HCT116 (cell line): Measurements from ENCODE around the gene CDC42EP5.

Experiments
- CEBPB ChIP-seq: IDR thresholded peaks from 2 replicates; pipeline ENCODE4 v1.6.1; 2012; ENCODE audit warnings: low read depth
- CTCF ChIP-seq, 3 experiments: fragments of 200-600 bp in 1 of 3; sonication (generic) in 1 of 3; IDR thresholded peaks in 2 of 3; conservative IDR thresholded peaks in 1 of 3; 2 replicates each; pipeline ENCODE4 v1.5.1; 2012 to 2017; ENCODE audit warnings: low read depth in 2 of 3, low read length in 2 of 3, antibody characterized with exemption in 1 of 3, borderline replicate concordance in 1 of 3, control low read depth in 1 of 3, mild to moderate bottlenecking in 1 of 3, mixed read lengths in 1 of 3, mixed run types in 1 of 3, moderate library complexity in 1 of 3; ENCODE audit not compliant: insufficient read depth in 1 of 3
- POLR2A ChIP-seq: IDR thresholded peaks from 2 replicates; pipeline ENCODE4 v1.7.0; 2011; ENCODE audit warnings: borderline replicate concordance; ENCODE audit not compliant: insufficient read depth, insufficient read length; ENCODE audit errors: extremely low read depth
- POLR2AphosphoS5 ChIP-seq: IDR thresholded peaks from 2 replicates; pipeline ENCODE4 v1.6.1; 2011; ENCODE audit warnings: mild to moderate bottlenecking, low read depth, low read length, moderate library complexity
- SIN3A ChIP-seq: IDR thresholded peaks from 2 replicates; pipeline ENCODE4 v1.6.1; 2012; ENCODE audit warnings: low read depth
- TCF7L2 ChIP-seq: IDR thresholded peaks from 2 replicates; pipeline ENCODE4 v1.7.0; 2011; ENCODE audit warnings: borderline replicate concordance, inconsistent platforms; ENCODE audit not compliant: insufficient read depth, insufficient read length; ENCODE audit errors: extremely low read depth
- TF ChIP-seq, protein P1 (sequence below): IDR thresholded peaks from 2 replicates; pipeline ENCODE4 v1.6.1; 2012; ENCODE audit warnings: low read depth

- TF ChIP-seq POLR2A (no peak), CTCF (IDR thresholded peaks at IDR 0.05 in 2 of 3, conservative IDR thresholded peaks at IDR 0.05 in 1 of 3; ENCODE audit: borderline replicate concordance in 1 of 3, insufficient read depth in 1 of 3, low read depth in 2 of 3, low read length in 2 of 3) (no peak), POLR2AphosphoS5 (no peak), SIN3A (no peak), CEBPB (no peak), TCF7L2 (no peak)
- TF ChIP-seq, protein P1, sequence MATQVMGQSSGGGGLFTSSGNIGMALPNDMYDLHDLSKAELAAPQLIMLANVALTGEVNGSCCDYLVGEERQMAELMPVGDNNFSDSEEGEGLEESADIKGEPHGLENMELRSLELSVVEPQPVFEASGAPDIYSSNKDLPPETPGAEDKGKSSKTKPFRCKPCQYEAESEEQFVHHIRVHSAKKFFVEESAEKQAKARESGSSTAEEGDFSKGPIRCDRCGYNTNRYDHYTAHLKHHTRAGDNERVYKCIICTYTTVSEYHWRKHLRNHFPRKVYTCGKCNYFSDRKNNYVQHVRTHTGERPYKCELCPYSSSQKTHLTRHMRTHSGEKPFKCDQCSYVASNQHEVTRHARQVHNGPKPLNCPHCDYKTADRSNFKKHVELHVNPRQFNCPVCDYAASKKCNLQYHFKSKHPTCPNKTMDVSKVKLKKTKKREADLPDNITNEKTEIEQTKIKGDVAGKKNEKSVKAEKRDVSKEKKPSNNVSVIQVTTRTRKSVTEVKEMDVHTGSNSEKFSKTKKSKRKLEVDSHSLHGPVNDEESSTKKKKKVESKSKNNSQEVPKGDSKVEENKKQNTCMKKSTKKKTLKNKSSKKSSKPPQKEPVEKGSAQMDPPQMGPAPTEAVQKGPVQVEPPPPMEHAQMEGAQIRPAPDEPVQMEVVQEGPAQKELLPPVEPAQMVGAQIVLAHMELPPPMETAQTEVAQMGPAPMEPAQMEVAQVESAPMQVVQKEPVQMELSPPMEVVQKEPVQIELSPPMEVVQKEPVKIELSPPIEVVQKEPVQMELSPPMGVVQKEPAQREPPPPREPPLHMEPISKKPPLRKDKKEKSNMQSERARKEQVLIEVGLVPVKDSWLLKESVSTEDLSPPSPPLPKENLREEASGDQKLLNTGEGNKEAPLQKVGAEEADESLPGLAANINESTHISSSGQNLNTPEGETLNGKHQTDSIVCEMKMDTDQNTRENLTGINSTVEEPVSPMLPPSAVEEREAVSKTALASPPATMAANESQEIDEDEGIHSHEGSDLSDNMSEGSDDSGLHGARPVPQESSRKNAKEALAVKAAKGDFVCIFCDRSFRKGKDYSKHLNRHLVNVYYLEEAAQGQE = no peak
Measured at GRCh38 chr19:54460230-54461005, 12.7 kb downstream of the CDC42EP5 start.
